ENCODE results near the gene IRGQ. TPM values are rescaled to one million over a fixed set of nuclear protein-coding genes. Genes with fewer than 3 reads are reported as not detected.

IRGQ gene
- total RNA-seq, 1 experiment from 2014 or later = 34.2 TPM

- intact Hi-C loops (cut with micrococcal nuclease; ENCODE audit: unreplicated experiment) = no loop called here
- Mint-ChIP-seq H3K36me3 (ENCODE audit: insufficient read depth, unreplicated experiment) (peaks cover 29% of the 10 kb centered on the region), H3K27me3 (ENCODE audit: unreplicated experiment) (peaks cover 45% of the 10 kb centered on the region), H3K4me3 (ENCODE audit: low read depth, unreplicated experiment) (peak overlapping the region; percentile 74), H3K27ac (ENCODE audit: unreplicated experiment) (peak overlapping the region; percentile 53), H3K4me1 (ENCODE audit: low read depth, unreplicated experiment) (peaks cover 25% of the 10 kb centered on the region), H3K9me3 (ENCODE audit: low read depth, unreplicated experiment) (peaks cover under 1% of the 10 kb centered on the region)
- no peak for TF ChIP-seq CTCF (IDR thresholded peaks at IDR 0.05; ENCODE audit: unreplicated experiment)
- DNase-seq = no peak
- BruUV-seq (replicated peaks) = no TSS peak
- CTCF ChIA-PET = interaction anchor here (0.5 to 0.7 kb wide), 2 partner anchors 94 to 137 kb away, joined by 4 to 7 read pairs; partner anchors contain the start of gene PHLDB3
These were observed 45.4 kb upstream of the IRGQ start for GRCh38 chr19:43641333-43641732.

GRCh38 chr19:43640424-43640757 lies 44.5 kb upstream of the IRGQ start:
- Mint-ChIP-seq H3K4me3 (ENCODE audit: low read depth, unreplicated experiment) (peak overlapping the region; percentile 74), H3K36me3 (ENCODE audit: insufficient read depth, unreplicated experiment) (peaks cover 32% of the 10 kb centered on the region), H3K9me3 (ENCODE audit: low read depth, unreplicated experiment) (no peaks in the 10 kb centered on the region), H3K4me1 (ENCODE audit: low read depth, unreplicated experiment) (peaks cover 25% of the 10 kb centered on the region), H3K27ac (ENCODE audit: unreplicated experiment) (peak overlapping the region; percentile 10), H3K27me3 (ENCODE audit: unreplicated experiment) (peaks cover 45% of the 10 kb centered on the region)
- no TSS peak for BruUV-seq (replicated peaks)
- CTCF ChIA-PET = interaction anchor here (0.7 kb wide), 1 partner anchor 28 kb away, joined by 4 read pairs; no protein-coding TSS in a partner anchor
- TF ChIP-seq CTCF (IDR thresholded peaks at IDR 0.05; ENCODE audit: unreplicated experiment) = no peak
- intact Hi-C loops (cut with micrococcal nuclease; ENCODE audit: unreplicated experiment) = no loop called here
- no peak for DNase-seq

GRCh38 chr19:43639519-43640423 lies 43.8 kb upstream of the IRGQ start, which contains the start of gene CADM4:
Gene CADM4 (minus strand): TSS chr19:43639850. CDS start chr19:43639790, 60 bp downstream.
- Mint-ChIP-seq H3K27me3 (ENCODE audit: unreplicated experiment) (peaks cover 45% of the 10 kb centered on the region), H3K9me3 (ENCODE audit: low read depth, unreplicated experiment) (no peaks in the 10 kb centered on the region), H3K4me3 (ENCODE audit: low read depth, unreplicated experiment) (peak within 1 kb of the TSS; percentile 74), H3K36me3 (ENCODE audit: insufficient read depth, unreplicated experiment) (peaks cover 32% of the 10 kb centered on the region), H3K4me1 (ENCODE audit: low read depth, unreplicated experiment) (peaks cover 25% of the 10 kb centered on the region), H3K27ac (ENCODE audit: unreplicated experiment) (peak within 1 kb of the TSS; percentile 70)
- DNase-seq = peak; percentile 45
- no peak for TF ChIP-seq CTCF (IDR thresholded peaks at IDR 0.05; ENCODE audit: unreplicated experiment)
- no TSS peak for BruUV-seq (replicated peaks)
- CTCF ChIA-PET = interaction anchor here (0.7 kb wide), 1 partner anchor 28 kb away, joined by 4 read pairs; no protein-coding TSS in a partner anchor
- intact Hi-C loops (cut with micrococcal nuclease; ENCODE audit: unreplicated experiment) = no loop called here

- no peak for TF ChIP-seq CTCF (IDR thresholded peaks at IDR 0.05; ENCODE audit: unreplicated experiment)
- Mint-ChIP-seq H3K27me3 (ENCODE audit: unreplicated experiment) (peaks cover 45% of the 10 kb centered on the region), H3K4me1 (ENCODE audit: low read depth, unreplicated experiment) (peaks cover 25% of the 10 kb centered on the region), H3K27ac (ENCODE audit: unreplicated experiment) (peak overlapping the region; percentile 70), H3K9me3 (ENCODE audit: low read depth, unreplicated experiment) (no peaks in the 10 kb centered on the region), H3K4me3 (ENCODE audit: low read depth, unreplicated experiment) (peak overlapping the region; percentile 74), H3K36me3 (ENCODE audit: insufficient read depth, unreplicated experiment) (peaks cover 32% of the 10 kb centered on the region)
- no TSS peak for BruUV-seq (replicated peaks)
- no peak for DNase-seq
- intact Hi-C loops (cut with micrococcal nuclease; ENCODE audit: unreplicated experiment) = no loop called here
- CTCF ChIA-PET = no interaction called here
These were observed 43.1 kb upstream of the IRGQ start for GRCh38 chr19:43638995-43639518.
